Mucosa of descending colon (tissue), 3 donors: Measurements from ENCODE around the gene BDKRB1. TPM values are rescaled to one million over a fixed set of nuclear protein-coding genes. Genes with fewer than 3 reads are reported as not detected.

Experiments
- ATAC-seq: fragments of 200-7000 bp; cut with Tn5 transposase; one replicate; pipeline ENCODE4 v1.9.1; 2020; ENCODE audit warnings: mild to moderate bottlenecking, moderate library complexity
- DNase-seq, 3 donors: peaks; one replicate each; pipeline ENCODE4 v3.0.0-alpha.2; 2020
- H3K36me3 ChIP-seq: fragments of 200-600 bp; one replicate; pipeline ENCODE4 v1.8.0; 2021; ENCODE audit warnings: low read depth, mild to moderate bottlenecking
- H3K4me1 ChIP-seq: fragments of 200-600 bp; one replicate; pipeline ENCODE4 v1.8.0; 2021; ENCODE audit warnings: low read depth, mild to moderate bottlenecking
- H3K4me3 ChIP-seq: fragments of 200-600 bp; one replicate; pipeline ENCODE4 v1.8.0; 2021; ENCODE audit warnings: mild to moderate bottlenecking
- H3K9me3 ChIP-seq: fragments of 200-600 bp; one replicate; pipeline ENCODE4 v1.8.0; 2021; ENCODE audit warnings: mild to moderate bottlenecking
- CTCF ChIP-seq: fragments of 200-600 bp; IDR thresholded peaks from one replicate; pipeline ENCODE4 v1.8.0; 2022; ENCODE audit warnings: antibody characterized with exemption, mild to moderate bottlenecking
- intact Hi-C, 2 donors: fragments of 100-400 bp; cut with DNase I in 1 of 2; cut with micrococcal nuclease in 1 of 2; formaldehyde crosslinking; loops; one replicate each; pipeline versions ENCODE4 v1.11.0 to v1.11.1; 2022; cut with DNase I, micrococcal nuclease
- total RNA-seq, 3 donors: library from RNA; stranded (reverse); fragmentation: NEBNext Ultra II Directional in 2 of 3; extraction: Animal tissue kit (Norgen Biotek cat#: 25700) in 2 of 3; gene quantifications; one replicate each; pipeline versions ENCODE4 v1.2.1 to v1.2.4, GENCODE V29; 2021 to 2023
- donor health status: DM: no; HTN: no; CAD: no; lungs with moderate emphysema.
- donor health status: DM: no; HTN: no; CAD: no.
- donor health status: DM: no; HTN: yes; CAD: no.

Gene BDKRB1
- total RNA-seq, 3 donors from 2014 or later: 6.1 to 10.6 (median 7.7) TPM

- intact Hi-C loops: no loop called here
- Histone ChIP-seq H3K36me3 (no peaks in the 10 kb centered on the region), H3K4me3 (no peak overlapping the region), H3K4me1 (no peaks in the 10 kb centered on the region), H3K9me3 (no peaks in the 10 kb centered on the region)
- ATAC-seq (no peak), DNase-seq (no peak)
- no peak for TF ChIP-seq CTCF
These were observed 1.3 kb upstream of the BDKRB1 start for GRCh38 chr14:96254687-96255086.

DNA sequence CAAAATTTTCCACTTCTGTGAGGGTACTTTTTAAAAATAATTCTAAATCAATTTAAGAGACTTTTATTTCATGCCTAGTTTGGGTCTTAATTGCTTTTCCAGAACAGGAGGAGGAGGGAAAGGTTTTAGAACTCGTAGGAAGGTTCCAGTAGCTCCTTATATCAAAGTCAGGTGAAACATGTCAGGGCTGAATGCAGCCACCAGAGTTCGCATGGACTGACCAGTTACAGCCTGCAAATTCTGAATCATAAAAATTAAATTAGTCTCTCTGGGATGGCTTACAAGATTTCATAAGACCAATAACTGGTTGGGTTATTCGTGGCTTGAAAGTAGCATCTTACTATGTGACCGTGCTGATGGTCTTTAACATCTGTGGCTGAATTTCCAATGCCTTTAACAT lies 397 bp downstream of the BDKRB1 start:
- ATAC-seq (peak; percentile 57), DNase-seq (no peak)
- Histone ChIP-seq H3K4me3 (no peak overlapping the region), H3K9me3 (no peaks in the 10 kb centered on the region), H3K4me1 (peaks cover 7% of the 10 kb centered on the region), H3K36me3 (no peaks in the 10 kb centered on the region)
- intact Hi-C loops: no loop called here
- TF ChIP-seq CTCF: no peak

DNA sequence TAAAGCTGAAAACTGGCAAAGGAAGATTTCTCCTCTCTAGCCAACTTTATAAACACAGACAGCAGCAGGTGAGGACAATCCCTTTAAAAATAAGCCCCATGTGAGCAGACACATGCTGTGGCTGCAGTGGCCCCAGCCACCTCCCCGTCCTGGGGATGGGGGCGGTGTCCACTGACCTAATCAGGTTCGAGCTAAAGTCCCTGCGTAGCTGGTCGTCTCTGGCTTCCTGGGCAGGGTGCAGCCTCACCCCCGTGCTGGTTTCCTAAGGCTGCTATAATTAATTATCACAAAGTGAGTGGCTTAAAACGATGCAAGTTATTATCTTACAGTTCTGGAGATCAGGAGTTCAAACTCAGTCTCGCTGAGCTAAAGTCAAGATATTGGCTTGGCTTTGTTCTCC lies 1.0 kb downstream of the BDKRB1 start:
- ATAC-seq (no peak), DNase-seq (no peak)
- H3K4me3 ChIP-seq: no peak overlapping the region
- H3K9me3 ChIP-seq: no peaks in the 10 kb centered on the region
- TF ChIP-seq CTCF: no peak
- intact Hi-C loops: no loop called here
- H3K36me3 ChIP-seq: no peaks in the 10 kb centered on the region
- H3K4me1 ChIP-seq: peaks cover 10% of the 10 kb centered on the region

GRCh38 chr14:96257900-96258299 lies 1.9 kb downstream of the BDKRB1 start:
- no peaks in the 10 kb centered on the region for H3K36me3 ChIP-seq

DNA sequence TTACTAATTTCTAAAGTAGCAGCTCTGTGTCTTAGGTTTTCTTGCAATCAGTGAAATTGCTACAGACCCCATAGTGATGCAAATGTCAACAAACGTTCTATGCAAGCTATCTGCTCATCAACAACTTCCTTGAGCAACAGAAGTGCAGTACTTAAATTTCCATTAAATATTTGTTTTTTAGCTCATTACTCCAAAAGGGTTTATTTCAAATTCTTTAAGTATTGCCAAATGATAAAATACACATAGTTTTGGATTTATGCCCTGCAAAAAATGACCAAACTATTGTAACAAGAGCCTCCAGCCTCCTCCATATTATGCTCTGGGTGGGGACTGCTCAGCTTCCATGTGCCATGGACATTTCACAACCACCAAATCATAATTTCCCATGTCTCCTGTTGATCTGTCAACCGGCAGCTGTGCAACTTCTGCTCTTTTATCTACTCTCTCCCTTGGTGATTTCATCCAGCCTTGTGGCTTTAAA lies 4.4 kb downstream of the BDKRB1 start:
- intact Hi-C loops: no loop called here

More at GRCh38 chr14:96257900-96258299, 1.9 kb downstream of the BDKRB1 start:
- Histone ChIP-seq H3K4me3 (no peak overlapping the region), H3K4me1 (peaks cover 15% of the 10 kb centered on the region), H3K9me3 (no peaks in the 10 kb centered on the region)
- DNase-seq (no peak), ATAC-seq (no peak)
- TF ChIP-seq CTCF: no peak
- intact Hi-C loops: no loop called here

More for the DNA sequence above, 4.4 kb downstream of the BDKRB1 start:
- TF ChIP-seq CTCF: no peak
- no peak overlapping the region for H3K4me3 ChIP-seq
- ATAC-seq: no peak
- no peaks in the 10 kb centered on the region for H3K36me3 ChIP-seq
- no peak for DNase-seq
- H3K4me1 ChIP-seq: peaks cover 19% of the 10 kb centered on the region
- no peaks in the 10 kb centered on the region for H3K9me3 ChIP-seq
